ENCODE measurements around the gene SF3B3. TPM values are rescaled to one million over a fixed set of nuclear protein-coding genes. Genes with fewer than 3 reads are reported as not detected.

SF3B3 gene
- total RNA-seq, 1 experiment from 2014 or later, result 403 TPM

DNA sequence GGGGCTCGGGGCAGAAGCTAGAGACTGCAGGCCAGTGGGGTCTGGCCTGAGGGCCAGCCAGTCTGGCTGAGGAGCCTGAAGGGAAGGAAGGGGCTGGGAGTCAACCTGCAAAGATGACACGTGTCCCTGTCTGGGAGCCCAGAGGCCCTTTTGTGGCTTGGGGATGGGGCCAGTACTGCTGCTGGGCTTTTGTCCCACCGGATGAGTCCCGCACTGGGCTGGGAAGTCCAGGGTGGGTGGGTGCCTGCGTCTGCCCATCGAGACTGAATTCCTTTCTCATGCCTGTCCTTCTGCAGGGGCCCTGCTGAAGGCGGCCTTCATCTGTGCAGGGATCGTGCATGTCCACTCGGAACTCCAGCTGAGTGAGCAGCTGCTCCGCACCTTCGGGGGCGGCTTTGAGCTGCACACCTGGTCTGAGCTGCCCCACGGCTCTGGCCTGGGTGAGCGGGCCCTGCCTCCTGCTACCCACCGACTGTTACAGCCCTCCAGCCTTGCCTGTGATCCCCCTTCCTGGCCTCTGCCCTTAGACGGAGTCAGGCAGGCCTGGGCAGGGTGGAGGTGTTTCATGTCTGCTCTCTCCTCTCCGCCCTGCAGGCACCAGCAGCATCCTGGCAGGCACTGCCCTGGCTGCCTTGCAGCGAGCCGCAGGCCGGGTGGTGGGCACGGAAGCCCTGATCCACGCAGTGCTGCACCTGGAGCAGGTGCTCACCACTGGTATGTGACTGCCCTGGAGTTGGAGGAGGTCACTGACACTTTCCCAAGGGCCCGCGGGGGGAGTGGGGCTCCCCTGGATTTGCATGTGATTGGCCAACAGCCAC is 48.4 kb upstream of the SF3B3 start:
- intact Hi-C loops (cut with micrococcal nuclease), result no loop called here
- Histone ChIP-seq H2AFZ (ENCODE audit: low read depth, low read length, poor library complexity, severe bottlenecking) (no peak overlapping the region), H3K4me2 (ENCODE audit: low read length) (peak overlapping the region; percentile 83), H3K9ac (ENCODE audit: low read length) (peak overlapping the region; percentile 18; the same call in 1 of the 2 replicates), H3K27ac (ENCODE audit: low read depth, low read length) (peak overlapping the region; percentile 63), H3K9me2 (ENCODE audit: insufficient read depth) (no peaks in the 10 kb centered on the region), H3K4me3 (replicated peaks in 1 of 2; ENCODE audit: low read depth in 1 of 2, low read length in 2 of 2) (no peak overlapping the region), H3K9me3 (ENCODE audit: control insufficient read depth in 1 of 2, insufficient read depth in 1 of 2, low read depth in 1 of 2, low read length in 2 of 2) (no peaks in the 10 kb centered on the region), H4K20me1 (ENCODE audit: insufficient read depth) (no peaks in the 10 kb centered on the region), H3K4me1 (ENCODE audit: control insufficient read depth in 1 of 2, insufficient read depth in 2 of 2, low read length in 2 of 2) (peaks cover 23 to 29% of the 10 kb centered on the region in 2 experiments), H3K79me2 (ENCODE audit: insufficient read depth, low read length) (no peaks in the 10 kb centered on the region), H3K27me3 (ENCODE audit: insufficient read depth, low read length) (no peaks in the 10 kb centered on the region), H3K36me3 (ENCODE audit: control insufficient read depth in 1 of 2, insufficient read depth in 2 of 2, low read length in 2 of 2) (no peaks in the 10 kb centered on the region)
- ChIA-PET POLR2A (no interaction called here), RAD21 (ENCODE audit: low non-redundant PET in 1 of 2, low total read pairs in 2 of 2, uncharacterized antibody in 2 of 2, unreplicated experiment in 2 of 2) (interaction anchor here in 1 of 2 experiments (1.5 kb wide), 1 partner anchor 95 kb away, joined by 4 read pairs; no protein-coding TSS in a partner anchor), CTCF (interaction anchor here (1.5 kb wide), 1 partner anchor 296 kb away, joined by 5 read pairs; no protein-coding TSS in a partner anchor)
- ATAC-seq (no peak), DNase-seq (ENCODE audit: low read depth, low spot score) (no peak)
- TF ChIP-seq JUND (IDR thresholded peaks at IDR 0.05), result no peak
- TF ChIP-seq ELF1 (IDR thresholded peaks at IDR 0.05; ENCODE audit: borderline replicate concordance, low read depth), result no peak
- BruUV-seq (replicated peaks), result no TSS peak

DNA sequence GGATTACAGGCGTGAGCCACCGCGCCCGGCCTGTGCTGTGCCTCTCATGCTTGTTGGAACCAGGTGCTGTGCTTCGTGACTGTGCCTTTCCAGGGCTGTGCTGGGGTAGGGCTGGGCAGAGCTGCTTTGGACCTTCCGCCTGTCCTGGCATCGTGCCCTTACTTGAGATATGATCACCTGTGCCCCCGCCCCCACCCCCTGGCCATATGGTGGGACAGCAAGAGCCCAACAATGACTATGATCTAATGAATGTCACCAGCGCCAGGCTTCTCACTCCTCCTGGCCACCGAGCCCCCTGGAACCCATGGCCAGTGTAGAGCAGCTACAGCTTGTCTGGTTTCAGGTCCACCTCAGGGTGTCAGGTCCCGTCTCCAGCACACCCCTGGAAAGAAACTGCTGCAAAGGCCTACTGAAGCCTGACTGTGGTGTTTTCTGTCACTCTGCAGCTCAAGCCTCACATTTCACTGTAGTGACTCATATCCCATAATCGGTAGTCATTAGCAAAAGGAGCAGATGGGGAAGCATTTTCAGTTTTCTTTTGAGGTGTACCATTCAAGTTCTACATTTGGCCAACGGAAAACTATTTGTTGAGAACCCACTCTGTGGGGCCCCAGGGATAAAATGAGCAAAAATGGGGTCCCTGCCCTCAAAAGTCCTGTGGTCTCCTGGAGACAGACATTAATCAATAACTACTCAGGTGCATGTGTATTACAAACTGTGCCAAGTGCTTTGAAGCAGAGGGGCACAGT is 47.2 kb upstream of the SF3B3 start:
- Histone ChIP-seq H3K9me3 (ENCODE audit: control insufficient read depth in 1 of 2, insufficient read depth in 1 of 2, low read depth in 1 of 2, low read length in 2 of 2) (no peaks in the 10 kb centered on the region), H3K9ac (ENCODE audit: low read length) (peak overlapping the region; percentile 42), H2AFZ (ENCODE audit: low read depth, low read length, poor library complexity, severe bottlenecking) (no peak overlapping the region), H3K27me3 (ENCODE audit: insufficient read depth, low read length) (no peaks in the 10 kb centered on the region), H3K4me1 (ENCODE audit: control insufficient read depth in 1 of 2, insufficient read depth in 2 of 2, low read length in 2 of 2) (peaks cover 23 to 29% of the 10 kb centered on the region in 2 experiments), H3K79me2 (ENCODE audit: insufficient read depth, low read length) (no peaks in the 10 kb centered on the region), H3K4me3 (replicated peaks in 1 of 2; ENCODE audit: low read depth in 1 of 2, low read length in 2 of 2) (peak overlapping the region in 1 of 2 experiments; percentile 38; a peak in 2 of 4 replicates), H3K27ac (ENCODE audit: low read depth, low read length) (peak overlapping the region; percentile 63), H3K36me3 (ENCODE audit: control insufficient read depth in 1 of 2, insufficient read depth in 2 of 2, low read length in 2 of 2) (no peaks in the 10 kb centered on the region; a peak in 1 of 4 replicates), H3K9me2 (ENCODE audit: insufficient read depth) (no peaks in the 10 kb centered on the region), H4K20me1 (ENCODE audit: insufficient read depth) (no peaks in the 10 kb centered on the region), H3K4me2 (ENCODE audit: low read length) (peak overlapping the region; percentile 83)
- ChIA-PET RAD21 (ENCODE audit: low non-redundant PET in 1 of 2, low total read pairs in 2 of 2, uncharacterized antibody in 2 of 2, unreplicated experiment in 2 of 2) (interaction anchor here in 1 of 2 experiments (1.5 kb wide), 1 partner anchor 96 kb away, joined by 4 read pairs; no protein-coding TSS in a partner anchor), POLR2A (interaction anchor here (0.9 to 1.3 kb wide), 2 partner anchors 14 to 97 kb away, joined by 3 to 4 read pairs; no protein-coding TSS in a partner anchor), CTCF (interaction anchor here (1.5 kb wide), 1 partner anchor 295 kb away, joined by 5 read pairs; no protein-coding TSS in a partner anchor)
- DNase-seq (ENCODE audit: low read depth, low spot score), result peak; percentile 49
- BruUV-seq (replicated peaks), result TSS peak; percentile 31
- ATAC-seq, result peak; percentile 84
- TF ChIP-seq ELF1 (IDR thresholded peaks at IDR 0.05; ENCODE audit: borderline replicate concordance, low read depth), result no peak
- TF ChIP-seq ZFX (IDR thresholded peaks at IDR 0.05), result peak; percentile 49; the same call in 1 of the 2 replicates
- intact Hi-C loops (cut with micrococcal nuclease), result no loop called here
